Tibial artery (tissue), 4 donors: ENCODE results near the gene CRPPA.

Experiments used
- DNase-seq, 2 donors: peaks; one replicate each; pipeline ENCODE4 v3.0.0-alpha.2; 2019
- H3K27ac ChIP-seq, 2 donors: fragments of 200-600 bp; sonication (generic) in 1 of 2; 1 replicate in 1 of 2; 2 replicates in 1 of 2; pipeline ENCODE4 v1.5.1; 2018 to 2019; ENCODE audit warnings: mild to moderate bottlenecking in 1 of 2
- H3K27me3 ChIP-seq, 2 donors: fragments of 200-600 bp; sonication (generic) in 1 of 2; one replicate each; pipeline versions ENCODE4 v1.5.1 to v1.6.0; 2016 to 2019
- H3K36me3 ChIP-seq, 3 donors: fragments of 200-600 bp; sonication (generic) in 2 of 3; one replicate each; pipeline ENCODE4 v1.5.1; 2016 to 2019; ENCODE audit warnings: mild to moderate bottlenecking in 2 of 3
- H3K4me1 ChIP-seq, 4 donors: fragments of 200-600 bp; sonication (generic) in 2 of 4; 1 replicate in 3 of 4; 2 replicates in 1 of 4; pipeline ENCODE4 v1.5.1; 2016 to 2019
- H3K4me3 ChIP-seq, 2 donors: fragments of 200-600 bp; sonication (generic) in 1 of 2; 1 replicate in 1 of 2; 2 replicates in 1 of 2; pipeline ENCODE4 v1.5.1; 2018 to 2019; ENCODE audit warnings: mild to moderate bottlenecking in 2 of 2
- H3K9me3 ChIP-seq, 3 donors: fragments of 200-600 bp; sonication (generic) in 1 of 3; one replicate each; pipeline ENCODE4 v1.5.1; 2016 to 2019
- intact Hi-C: fragments of 100-400 bp; cut with DNase I; formaldehyde crosslinking; loops from one replicate; pipeline ENCODE4 v1.15.0; 2023; ENCODE audit warnings: low total_unique reads
- TF ChIP-seq, protein P1 (sequence below), 2 experiments: fragments of 200-600 bp in 1 of 2; fragments of 450-650 bp in 1 of 2; IDR thresholded peaks; one replicate each; pipeline ENCODE4 v1.5.1; 2017 to 2019; ENCODE audit warnings: antibody characterized with exemption in 2 of 2, mild to moderate bottlenecking in 1 of 2, moderate library complexity in 1 of 2

CRPPA gene

DNA sequence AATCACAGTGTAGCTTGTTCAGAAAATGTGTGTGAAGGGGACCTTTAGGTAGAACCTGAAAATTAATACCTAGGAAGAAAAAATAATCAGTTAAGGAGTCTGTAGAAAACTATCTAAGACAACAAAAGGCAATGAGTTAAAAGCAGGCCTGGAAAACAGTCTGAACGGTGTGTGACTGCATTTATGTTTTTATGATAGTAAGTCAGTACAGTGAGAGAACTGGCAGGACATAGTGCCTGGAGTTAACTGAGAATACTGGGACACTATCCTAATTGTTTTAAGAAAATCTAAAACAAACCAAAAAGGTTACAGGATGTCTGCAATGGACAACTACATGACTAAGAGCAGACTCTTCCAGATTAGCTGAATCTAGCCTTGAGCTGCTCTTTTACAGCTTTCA lies 17.9 kb downstream of the CRPPA start:
- Histone ChIP-seq H3K27me3 (no peaks in the 10 kb centered on the region), H3K4me1 (no peaks in the 10 kb centered on the region), H3K36me3 (peaks cover 0 to 14% (median 7%) of the 10 kb centered on the region in 3 donors), H3K9me3 (peaks cover 0 to 7% (median 5%) of the 10 kb centered on the region in 3 donors), H3K27ac (no peak overlapping the region), H3K4me3 (no peak overlapping the region)
- TF ChIP-seq, protein P1, sequence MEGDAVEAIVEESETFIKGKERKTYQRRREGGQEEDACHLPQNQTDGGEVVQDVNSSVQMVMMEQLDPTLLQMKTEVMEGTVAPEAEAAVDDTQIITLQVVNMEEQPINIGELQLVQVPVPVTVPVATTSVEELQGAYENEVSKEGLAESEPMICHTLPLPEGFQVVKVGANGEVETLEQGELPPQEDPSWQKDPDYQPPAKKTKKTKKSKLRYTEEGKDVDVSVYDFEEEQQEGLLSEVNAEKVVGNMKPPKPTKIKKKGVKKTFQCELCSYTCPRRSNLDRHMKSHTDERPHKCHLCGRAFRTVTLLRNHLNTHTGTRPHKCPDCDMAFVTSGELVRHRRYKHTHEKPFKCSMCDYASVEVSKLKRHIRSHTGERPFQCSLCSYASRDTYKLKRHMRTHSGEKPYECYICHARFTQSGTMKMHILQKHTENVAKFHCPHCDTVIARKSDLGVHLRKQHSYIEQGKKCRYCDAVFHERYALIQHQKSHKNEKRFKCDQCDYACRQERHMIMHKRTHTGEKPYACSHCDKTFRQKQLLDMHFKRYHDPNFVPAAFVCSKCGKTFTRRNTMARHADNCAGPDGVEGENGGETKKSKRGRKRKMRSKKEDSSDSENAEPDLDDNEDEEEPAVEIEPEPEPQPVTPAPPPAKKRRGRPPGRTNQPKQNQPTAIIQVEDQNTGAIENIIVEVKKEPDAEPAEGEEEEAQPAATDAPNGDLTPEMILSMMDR (IDR thresholded peaks at IDR 0.05): no peak
- intact Hi-C loops: no loop called here
- no peak for DNase-seq

DNA sequence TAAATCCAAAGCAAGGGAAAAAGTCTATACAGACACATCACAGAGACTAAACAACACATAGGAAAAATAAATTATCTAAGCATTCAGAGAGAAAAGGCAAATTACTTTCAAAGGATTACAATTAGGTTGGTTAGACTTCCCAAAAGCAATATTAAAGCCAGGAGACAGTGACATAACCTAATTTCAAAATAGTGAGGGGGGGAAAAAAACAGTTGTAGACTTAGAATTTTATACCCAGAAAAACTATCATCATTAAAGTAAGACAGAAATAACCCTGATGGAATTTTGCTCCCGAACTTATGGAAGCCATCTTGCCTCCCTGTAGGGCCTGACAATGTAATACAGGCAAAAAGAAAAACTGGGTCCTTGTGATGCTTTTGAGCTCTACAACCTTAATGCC lies 18.4 kb downstream of the CRPPA start:
- Histone ChIP-seq H3K4me1 (no peaks in the 10 kb centered on the region), H3K27ac (no peak overlapping the region), H3K36me3 (peaks cover 0 to 14% (median 7%) of the 10 kb centered on the region in 3 donors), H3K27me3 (no peaks in the 10 kb centered on the region), H3K9me3 (peaks cover 0 to 7% (median 5%) of the 10 kb centered on the region in 3 donors), H3K4me3 (no peak overlapping the region)
- TF ChIP-seq, protein P1 (IDR thresholded peaks at IDR 0.05): no peak
- intact Hi-C loops: no loop called here
- no peak for DNase-seq

DNA sequence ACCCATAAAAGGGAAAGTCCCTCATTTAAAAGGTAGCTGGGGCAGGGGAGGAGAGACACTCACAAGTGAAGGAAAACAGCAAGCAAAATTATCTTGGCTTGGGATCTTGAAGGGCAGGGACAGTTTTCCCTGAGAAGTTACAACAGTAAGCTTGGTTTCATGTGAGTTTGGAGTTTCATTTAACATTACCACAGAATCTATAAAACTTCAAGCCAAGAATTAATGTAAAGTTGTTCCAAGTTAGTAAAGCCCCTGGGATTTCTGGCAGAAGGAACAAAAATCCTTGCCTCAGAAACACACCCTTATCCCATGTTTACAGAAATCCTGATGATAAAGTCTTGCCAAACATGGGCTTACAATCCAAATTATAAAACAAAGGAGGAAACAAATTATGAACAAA lies 19.2 kb downstream of the CRPPA start:
- DNase-seq: no peak
- H3K36me3 ChIP-seq: peaks cover 0 to 14% (median 7%) of the 10 kb centered on the region in 3 donors
- H3K4me3 ChIP-seq: no peak overlapping the region
- H3K4me1 ChIP-seq: no peaks in the 10 kb centered on the region
- H3K27me3 ChIP-seq: no peaks in the 10 kb centered on the region
- no peak overlapping the region for H3K27ac ChIP-seq
- H3K9me3 ChIP-seq: peaks cover 0 to 7% (median 5%) of the 10 kb centered on the region in 3 donors
- TF ChIP-seq, protein P1 (IDR thresholded peaks at IDR 0.05): no peak
- intact Hi-C loops: no loop called here

DNA sequence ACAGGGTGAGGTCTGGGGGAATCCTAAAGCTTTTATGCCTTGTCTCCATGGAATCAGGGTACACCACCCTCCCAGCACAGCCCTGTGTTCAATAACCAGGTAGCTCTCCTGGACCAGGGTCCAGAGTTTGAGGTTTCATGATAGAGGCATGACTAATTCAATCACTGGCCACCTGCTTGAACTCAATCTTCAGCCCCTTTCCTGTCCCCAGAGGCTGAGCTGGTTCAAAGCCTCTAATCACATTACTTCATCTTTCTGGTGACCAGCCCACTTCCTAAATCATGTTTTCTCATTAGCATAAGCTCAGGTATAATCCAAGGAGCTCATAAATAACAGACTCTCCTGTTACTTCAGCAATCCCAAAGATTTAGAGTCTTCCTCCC lies 20.5 kb downstream of the CRPPA start:
- H3K4me3 ChIP-seq: no peak overlapping the region
- H3K4me1 ChIP-seq: no peaks in the 10 kb centered on the region
- H3K27me3 ChIP-seq: no peaks in the 10 kb centered on the region
- no peak overlapping the region for H3K27ac ChIP-seq
- intact Hi-C loops: no loop called here
- TF ChIP-seq, protein P1 (IDR thresholded peaks at IDR 0.05): no peak
- no peak for DNase-seq
- peaks cover 0 to 14% (median 7%) of the 10 kb centered on the region in 3 donors for H3K36me3 ChIP-seq
- peaks cover 0 to 7% (median 5%) of the 10 kb centered on the region in 3 donors for H3K9me3 ChIP-seq

DNA sequence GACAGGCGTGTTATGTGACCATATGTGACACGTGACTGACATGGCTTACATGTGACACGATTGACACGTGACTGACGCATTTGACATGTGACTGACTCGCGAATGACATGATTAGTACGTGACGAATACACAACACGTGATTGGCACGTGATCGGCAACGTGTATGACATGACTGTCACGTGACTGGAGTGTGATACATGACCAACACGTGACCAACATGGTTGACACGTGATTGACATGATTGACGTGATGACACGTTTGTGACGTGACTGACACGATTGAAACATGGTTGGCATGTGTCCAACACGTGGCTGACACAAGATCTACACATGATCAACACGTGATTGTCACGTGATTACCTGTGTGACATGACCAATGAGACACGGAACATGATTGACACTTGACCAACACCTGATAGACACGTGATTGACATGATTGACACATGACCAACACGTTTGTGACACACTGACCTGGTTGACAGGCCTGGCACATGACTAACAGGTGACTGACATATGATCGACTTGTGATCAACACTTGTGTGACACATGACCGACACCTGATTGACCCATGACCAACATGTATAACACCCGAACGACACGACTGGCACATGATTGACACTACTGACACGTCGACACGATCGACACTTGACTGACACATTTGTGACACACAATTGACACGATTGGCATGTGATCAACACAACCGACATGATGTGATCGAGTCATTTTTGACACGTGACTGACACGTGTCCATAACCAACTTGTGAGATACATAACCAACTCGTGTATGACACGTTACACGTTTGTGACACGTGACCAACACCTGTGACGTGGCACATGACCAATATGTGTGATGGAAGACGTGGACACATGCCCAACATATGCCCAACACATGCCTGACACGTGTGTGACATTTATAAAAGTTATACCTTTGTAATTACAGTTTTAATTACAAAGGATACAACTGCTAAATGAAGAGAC lies 21.1 kb downstream of the CRPPA start:
- H3K36me3 ChIP-seq: peaks cover 0 to 14% (median 7%) of the 10 kb centered on the region in 3 donors
- intact Hi-C loops: no loop called here
- no peaks in the 10 kb centered on the region for H3K27me3 ChIP-seq
- TF ChIP-seq, protein P1 (IDR thresholded peaks at IDR 0.05): no peak
- DNase-seq: no peak
- peaks cover 0 to 7% (median 5%) of the 10 kb centered on the region in 3 donors for H3K9me3 ChIP-seq
- H3K4me3 ChIP-seq: no peak overlapping the region
- no peaks in the 10 kb centered on the region for H3K4me1 ChIP-seq
- H3K27ac ChIP-seq: no peak overlapping the region
